Testis (tissue), 2 donors: ENCODE data around the gene GABRR2.

Experiments used
- CTCF ChIP-seq, 3 experiments: fragments of 450-650 bp in 2 of 3; fragments of 200-600 bp in 1 of 3; sonication (generic) in 1 of 3; IDR thresholded peaks; one replicate each; pipeline ENCODE4 v1.5.1; 2016 to 2019; ENCODE audit warnings: antibody characterized with exemption in 3 of 3, mild to moderate bottlenecking in 2 of 3, moderate library complexity in 1 of 3
- POLR2A ChIP-seq: fragments of 450-650 bp; IDR thresholded peaks from one replicate; pipeline ENCODE4 v1.6.1; 2017; ENCODE audit warnings: antibody characterized with exemption, mild to moderate bottlenecking, moderate library complexity

GRCh38 chr6:89339565-89339964, 24.5 kb upstream of the GABRR2 start:
- TF ChIP-seq POLR2A: no peak
- no peak for TF ChIP-seq CTCF (IDR thresholded peaks at IDR 0.05)
